ENCODE data around the gene GRHPR.

GRHPR gene

GRCh38 chr9:37379835-37380234 is 42.7 kb upstream of the GRHPR start:
- ChIA-PET POLR2A (ENCODE audit: low non-redundant PET) (no interaction called here), CTCF (interaction anchor here (0.8 kb wide), 1 partner anchor 507 kb away, joined by 5 read pairs; no protein-coding TSS in a partner anchor)
- no peak overlapping the region for H3K27ac ChIP-seq
- TF ChIP-seq CTCF (conservative IDR thresholded peaks at IDR 0.05; ENCODE audit: low read depth), result no peak
- DNase-seq (ENCODE audit: low spot score), result no peak

GRCh38 chr9:37380570-37380969 is 41.9 kb upstream of the GRHPR start:
- TF ChIP-seq CTCF (conservative IDR thresholded peaks at IDR 0.05; ENCODE audit: low read depth), result no peak
- no peak for DNase-seq (ENCODE audit: low spot score)
- H3K27ac ChIP-seq, result no peak overlapping the region
- POLR2A ChIA-PET (ENCODE audit: low non-redundant PET), result no interaction called here
- CTCF ChIA-PET, result no interaction called here

GRCh38 chr9:37381094-37381741 is 41.3 kb upstream of the GRHPR start:
- TF ChIP-seq CTCF (conservative IDR thresholded peaks at IDR 0.05; ENCODE audit: low read depth), result no peak
- no peak for DNase-seq (ENCODE audit: low spot score)
- H3K27ac ChIP-seq, result no peak overlapping the region
- ChIA-PET CTCF (no interaction called here), POLR2A (ENCODE audit: low non-redundant PET) (no interaction called here)

- CTCF ChIA-PET, result no interaction called here
Measured at GRCh38 chr9:37382161-37382981, 40.1 kb upstream of the GRHPR start.

GRCh38 chr9:37382982-37383357 is 39.5 kb upstream of the GRHPR start:
- DNase-seq (ENCODE audit: low spot score), result no peak
- POLR2A ChIA-PET (ENCODE audit: low non-redundant PET), result no interaction called here
- no peak overlapping the region for H3K27ac ChIP-seq
- no peak for TF ChIP-seq CTCF (conservative IDR thresholded peaks at IDR 0.05; ENCODE audit: low read depth)
- CTCF ChIA-PET, result no interaction called here

More at GRCh38 chr9:37382161-37382981, 40.1 kb upstream of the GRHPR start:
- POLR2A ChIA-PET (ENCODE audit: low non-redundant PET), result no interaction called here
- no peak for TF ChIP-seq CTCF (conservative IDR thresholded peaks at IDR 0.05; ENCODE audit: low read depth)
- no peak for DNase-seq (ENCODE audit: low spot score)
- no peak overlapping the region for H3K27ac ChIP-seq

GRCh38 chr9:37383393-37383792 is 39.1 kb upstream of the GRHPR start:
- no peak for DNase-seq (ENCODE audit: low spot score)
- ChIA-PET CTCF (no interaction called here), POLR2A (ENCODE audit: low non-redundant PET) (no interaction called here)
- TF ChIP-seq CTCF (conservative IDR thresholded peaks at IDR 0.05; ENCODE audit: low read depth), result no peak
- no peak overlapping the region for H3K27ac ChIP-seq
